ENCODE measurements around the gene STAT4. TPM values are rescaled to one million over a fixed set of nuclear protein-coding genes. Genes with fewer than 3 reads are reported as not detected.

STAT4 gene
- total and polyA plus RNA-seq, 2 donors from 2014 or later = 1.2 to 8.5 TPM

DNA sequence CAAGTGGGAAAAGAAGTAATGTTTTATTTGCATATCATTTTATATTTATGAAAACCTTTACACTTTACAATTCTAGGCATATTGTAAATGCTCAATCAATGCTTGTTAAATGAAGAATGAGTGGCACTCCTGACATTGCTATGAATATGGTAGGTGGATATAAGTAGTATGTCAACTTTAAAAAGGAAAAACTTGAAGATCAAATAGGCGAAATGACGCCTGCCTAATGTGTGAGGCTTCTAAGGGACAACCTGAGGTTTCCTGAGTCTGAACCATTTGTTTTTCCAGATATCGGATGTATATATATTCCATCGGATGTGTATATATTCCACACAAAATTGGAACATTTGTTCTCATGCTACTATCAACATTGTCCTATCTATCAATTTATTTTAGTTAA is 1.4 kb downstream of the STAT4 start:
- Histone ChIP-seq H3K36me3 (ENCODE audit: control insufficient read depth in 2 of 3, insufficient read depth in 3 of 3, low read length in 3 of 3) (no peaks in the 10 kb centered on the region), H3K4me3 (ENCODE audit: low read length in 3 of 3) (no peak overlapping the region), H3K4me1 (ENCODE audit: control insufficient read depth in 2 of 3, insufficient read depth in 2 of 3, low read depth in 1 of 3, low read length in 3 of 3) (peaks cover 0 to 3% (median 3%) of the 10 kb centered on the region in 3 donors), H3K9ac (ENCODE audit: low read length in 3 of 3) (no peak overlapping the region), H3K9me3 (ENCODE audit: control insufficient read depth in 2 of 3, insufficient read depth in 1 of 3, low read length in 3 of 3) (no peaks in the 10 kb centered on the region), H3K27ac (ENCODE audit: low read depth in 2 of 2, low read length in 2 of 2) (no peak overlapping the region), H3K27me3 (ENCODE audit: control insufficient read depth, insufficient read depth, low read length) (no peaks in the 10 kb centered on the region)
- FAIRE-seq (no peak), DNase-seq (no peak)
- intact Hi-C loops (cut with DNase I) = no loop called here
- TF ChIP-seq, protein P1, sequence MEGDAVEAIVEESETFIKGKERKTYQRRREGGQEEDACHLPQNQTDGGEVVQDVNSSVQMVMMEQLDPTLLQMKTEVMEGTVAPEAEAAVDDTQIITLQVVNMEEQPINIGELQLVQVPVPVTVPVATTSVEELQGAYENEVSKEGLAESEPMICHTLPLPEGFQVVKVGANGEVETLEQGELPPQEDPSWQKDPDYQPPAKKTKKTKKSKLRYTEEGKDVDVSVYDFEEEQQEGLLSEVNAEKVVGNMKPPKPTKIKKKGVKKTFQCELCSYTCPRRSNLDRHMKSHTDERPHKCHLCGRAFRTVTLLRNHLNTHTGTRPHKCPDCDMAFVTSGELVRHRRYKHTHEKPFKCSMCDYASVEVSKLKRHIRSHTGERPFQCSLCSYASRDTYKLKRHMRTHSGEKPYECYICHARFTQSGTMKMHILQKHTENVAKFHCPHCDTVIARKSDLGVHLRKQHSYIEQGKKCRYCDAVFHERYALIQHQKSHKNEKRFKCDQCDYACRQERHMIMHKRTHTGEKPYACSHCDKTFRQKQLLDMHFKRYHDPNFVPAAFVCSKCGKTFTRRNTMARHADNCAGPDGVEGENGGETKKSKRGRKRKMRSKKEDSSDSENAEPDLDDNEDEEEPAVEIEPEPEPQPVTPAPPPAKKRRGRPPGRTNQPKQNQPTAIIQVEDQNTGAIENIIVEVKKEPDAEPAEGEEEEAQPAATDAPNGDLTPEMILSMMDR (IDR thresholded peaks at IDR 0.05; ENCODE audit: borderline replicate concordance, extremely low read depth, insufficient read depth) = no peak

DNA sequence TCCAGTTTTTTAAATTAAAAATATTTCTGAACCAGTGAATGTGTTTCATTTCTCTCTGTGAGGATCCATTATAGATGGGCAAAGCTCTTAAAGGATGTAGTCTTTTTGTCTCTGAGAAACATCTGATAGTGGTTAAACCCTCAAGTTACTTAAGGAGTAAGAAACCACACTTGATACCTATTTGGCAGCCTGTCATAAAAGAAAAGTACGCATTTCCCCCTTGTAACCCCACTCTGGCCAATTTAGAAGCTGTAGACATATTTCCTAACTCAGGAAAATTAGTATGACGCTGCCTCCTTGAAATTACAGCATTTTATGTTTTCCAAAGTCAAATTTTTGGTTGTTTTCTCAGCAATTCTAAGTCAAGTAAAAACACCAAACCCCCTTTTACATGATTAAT is 2.0 kb downstream of the STAT4 start:
- FAIRE-seq (no peak), DNase-seq (no peak)
- Histone ChIP-seq H3K27ac (ENCODE audit: low read depth in 2 of 2, low read length in 2 of 2) (no peak overlapping the region), H3K9me3 (ENCODE audit: control insufficient read depth in 2 of 3, insufficient read depth in 1 of 3, low read length in 3 of 3) (no peaks in the 10 kb centered on the region), H3K4me3 (ENCODE audit: low read length in 3 of 3) (no peak overlapping the region), H3K9ac (ENCODE audit: low read length in 3 of 3) (no peak overlapping the region), H3K27me3 (ENCODE audit: control insufficient read depth, insufficient read depth, low read length) (no peaks in the 10 kb centered on the region), H3K36me3 (ENCODE audit: control insufficient read depth in 2 of 3, insufficient read depth in 3 of 3, low read length in 3 of 3) (no peaks in the 10 kb centered on the region), H3K4me1 (ENCODE audit: control insufficient read depth in 2 of 3, insufficient read depth in 2 of 3, low read depth in 1 of 3, low read length in 3 of 3) (peaks cover 0 to 3% (median 3%) of the 10 kb centered on the region in 3 donors)
- intact Hi-C loops (cut with DNase I) = no loop called here
- TF ChIP-seq, protein P1 (IDR thresholded peaks at IDR 0.05; ENCODE audit: borderline replicate concordance, extremely low read depth, insufficient read depth) = no peak

DNA sequence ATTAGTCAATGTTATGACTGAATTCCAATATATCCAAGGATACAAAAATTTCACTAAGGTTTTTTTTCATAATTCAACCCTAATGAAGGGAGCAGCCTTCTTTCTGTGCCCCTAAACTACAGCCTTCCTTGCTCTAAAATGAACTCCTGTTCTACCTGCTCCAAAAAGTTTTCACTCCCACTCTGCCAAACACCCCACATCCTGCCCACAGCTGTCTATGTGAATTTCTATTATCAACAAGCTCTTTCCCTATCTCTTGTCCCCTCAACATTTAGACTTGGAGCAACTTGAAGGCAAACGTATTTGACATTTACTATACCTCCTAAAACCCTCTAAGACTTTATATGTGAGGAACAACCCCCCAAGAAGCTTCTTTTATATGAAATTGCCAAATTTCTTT is 2.5 kb downstream of the STAT4 start:
- FAIRE-seq (no peak), DNase-seq (no peak)
- Histone ChIP-seq H3K27ac (ENCODE audit: low read depth in 2 of 2, low read length in 2 of 2) (no peak overlapping the region), H3K4me1 (ENCODE audit: control insufficient read depth in 2 of 3, insufficient read depth in 2 of 3, low read depth in 1 of 3, low read length in 3 of 3) (peaks cover 0 to 3% (median 3%) of the 10 kb centered on the region in 3 donors), H3K9me3 (ENCODE audit: control insufficient read depth in 2 of 3, insufficient read depth in 1 of 3, low read length in 3 of 3) (no peaks in the 10 kb centered on the region), H3K4me3 (ENCODE audit: low read length in 3 of 3) (no peak overlapping the region), H3K36me3 (ENCODE audit: control insufficient read depth in 2 of 3, insufficient read depth in 3 of 3, low read length in 3 of 3) (no peaks in the 10 kb centered on the region), H3K27me3 (ENCODE audit: control insufficient read depth, insufficient read depth, low read length) (no peaks in the 10 kb centered on the region), H3K9ac (ENCODE audit: low read length in 3 of 3) (no peak overlapping the region)
- TF ChIP-seq, protein P1 (IDR thresholded peaks at IDR 0.05; ENCODE audit: borderline replicate concordance, extremely low read depth, insufficient read depth) = no peak
- intact Hi-C loops (cut with DNase I) = no loop called here

Measured in kidney (tissue), 14 donors.